GM12891 (cell line): ENCODE measurements around the gene TMEM219.

Source experiments
- POLR2A ChIP-seq: IDR thresholded peaks from 2 replicates; pipeline ENCODE4 v1.6.1; 2011; ENCODE audit warnings: low read depth, low read length, control low read depth
- POLR2AphosphoS5 ChIP-seq: IDR thresholded peaks from 2 replicates; pipeline ENCODE4 v1.6.1; 2011; ENCODE audit warnings: low read depth, low read length, control low read depth
- SPI1 ChIP-seq: IDR thresholded peaks from 2 replicates; pipeline ENCODE4 v1.6.1; 2011; ENCODE audit warnings: low read depth, low read length, control low read depth
- TAF1 ChIP-seq: IDR thresholded peaks from 2 replicates; pipeline ENCODE4 v1.6.1; 2011; ENCODE audit warnings: low read depth, low read length, control low read depth

GRCh38 chr16:30017277-30017656, 55.4 kb downstream of the TMEM219 start:
- TF ChIP-seq POLR2A (no peak), POLR2AphosphoS5 (no peak), TAF1 (no peak), SPI1 (no peak)
